ENCODE results near the gene MRPS21. TPM values are rescaled to one million over a fixed set of nuclear protein-coding genes. Genes with fewer than 3 reads are reported as not detected.

Gene MRPS21
- total and polyA plus RNA-seq, 2 of the 8 experiments (the other 6 are each of a cell fraction or from before 2014, with no cell fraction given) = 81.9 to 99.8 TPM

DNA sequence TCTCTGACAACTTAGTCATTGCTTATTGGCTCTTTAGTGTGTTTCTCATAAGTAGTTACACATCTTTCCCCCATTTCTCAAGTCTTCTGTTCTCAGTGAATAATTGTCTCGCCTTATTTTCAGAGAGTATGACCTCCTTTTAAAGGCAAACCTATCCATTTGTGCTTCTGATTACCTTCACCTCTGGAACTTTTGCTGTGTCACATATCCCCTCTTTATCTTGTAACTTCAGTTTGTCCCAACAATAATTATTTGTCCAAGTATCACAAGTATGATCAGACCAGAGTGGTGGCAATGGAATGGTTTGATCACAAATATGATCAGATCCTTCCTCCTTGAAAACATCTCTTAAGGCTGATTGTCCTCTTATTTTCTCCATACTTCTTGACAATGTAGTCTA lies 5.3 kb upstream of the MRPS21 start:
- DNase-seq (ENCODE audit: low read depth in 1 of 2, low spot score in 2 of 2) (no peak), FAIRE-seq (no peak)
- H4K5ac ChIP-seq (ENCODE audit: insufficient read length, low read depth, low read length) = no peak overlapping the region
- peaks cover 0 to 2% (median under 1%) of the 10 kb centered on the region in 4 experiments; a peak in 2 of 7 replicates for H3K4me1 ChIP-seq (replicated peaks in 1 of 4; ENCODE audit: control insufficient read depth in 3 of 4, insufficient read depth in 4 of 4, low read length in 3 of 4)
- no peak overlapping the region for H3K23ac ChIP-seq (ENCODE audit: insufficient read length)
- H2BK5ac ChIP-seq (ENCODE audit: low read depth, low read length) = no peak overlapping the region
- POLR2A ChIA-PET (ENCODE audit: partially characterized antibody) = interaction anchor here (0.6 to 25.2 kb wide), 9 partner anchors 8 to 145 kb away, joined by 3 to 535 read pairs (median 3); partner anchors contain the start of genes APH1A, C1orf54 and CA14
- H3K56ac ChIP-seq (replicated peaks; ENCODE audit: insufficient read length, low read depth, low read length) = no peak overlapping the region
- H2AFZ ChIP-seq (ENCODE audit: low read length) = no peak overlapping the region
- no peak overlapping the region for H2BK12ac ChIP-seq (ENCODE audit: low read depth, low read length)
- H3K36me3 ChIP-seq (ENCODE audit: control insufficient read depth in 2 of 4, insufficient read depth in 4 of 4, low read length in 3 of 4) = peaks cover 6 to 19% (median 11%) of the 10 kb centered on the region in 4 experiments; a peak in 7 of 8 replicates
- H3K14ac ChIP-seq (ENCODE audit: insufficient read length) = no peak overlapping the region
- H4K91ac ChIP-seq (replicated peaks; ENCODE audit: insufficient read length, low read length) = no peak overlapping the region
- no peak overlapping the region for H3K9ac ChIP-seq (replicated peaks in 1 of 4; ENCODE audit: extremely low read depth in 1 of 4, low read depth in 3 of 4, low read length in 3 of 4)
- H2AK5ac ChIP-seq (ENCODE audit: low read depth, low read length) = no peak overlapping the region
- no peaks in the 10 kb centered on the region for H3K9me3 ChIP-seq (ENCODE audit: insufficient read depth in 2 of 2, low read depth in 1 of 2, low read length in 1 of 2)
- H3K27me3 ChIP-seq (replicated peaks in 1 of 4; ENCODE audit: control insufficient read depth in 3 of 4, extremely low read depth in 1 of 4, insufficient read depth in 3 of 4, low read length in 3 of 4) = peaks cover 0 to 3% (median 1%) of the 10 kb centered on the region in 4 experiments; a peak in 3 of 7 replicates
- 88% methylated on average over 1 of the region's 1 CpG; no CpG with 5 or more reads in 1 of the 2 experiments for WGBS, 2 experiments (ENCODE audit: extremely low coverage in 1 of 2, insufficient coverage in 1 of 2, insufficient read length in 1 of 2, insufficient replicate concordance in 2 of 2, low coverage in 1 of 2, low lambda C conversion rate in 2 of 2, missing lambda C conversion rate in 1 of 2)
- no peak overlapping the region for H2BK20ac ChIP-seq (ENCODE audit: low read length)
- no peak overlapping the region for H3K27ac ChIP-seq (ENCODE audit: low read depth, low read length)
- H2BK120ac ChIP-seq (replicated peaks; ENCODE audit: low read depth, low read length) = no peak overlapping the region
- no peak overlapping the region for H4K8ac ChIP-seq (ENCODE audit: extremely low read depth, insufficient read depth, low read length)
- H3K79me1 ChIP-seq (ENCODE audit: low read depth, low read length) = no peaks in the 10 kb centered on the region
- H3K4ac ChIP-seq (replicated peaks; ENCODE audit: insufficient read length, low read depth, low read length) = no peak overlapping the region
- H3K23me2 ChIP-seq (ENCODE audit: low read depth, low read length) = no peaks in the 10 kb centered on the region
- H4K20me1 ChIP-seq (replicated peaks in 1 of 2; ENCODE audit: control insufficient read depth in 1 of 2, insufficient read depth in 2 of 2, low read length in 2 of 2) = peaks cover 0 to 2% of the 10 kb centered on the region in 2 experiments
- H3K79me2 ChIP-seq (ENCODE audit: control insufficient read depth in 1 of 2, insufficient read depth in 2 of 2, low read length in 2 of 2) = no peaks in the 10 kb centered on the region
- H2BK15ac ChIP-seq (ENCODE audit: low read length) = no peak overlapping the region
- no peak overlapping the region for H3K4me3 ChIP-seq (ENCODE audit: extremely low read depth in 1 of 4, insufficient read depth in 2 of 4, low read depth in 3 of 4, low read length in 4 of 4)
- CTCF ChIA-PET (ENCODE audit: partially characterized antibody) = interaction anchor here (0.6 to 2.6 kb wide), 2 partner anchors 32 to 209 kb away, joined by 3 to 9 read pairs; no protein-coding TSS in a partner anchor
- H3K4me2 ChIP-seq (ENCODE audit: insufficient read depth in 1 of 2, low read depth in 2 of 2, low read length in 2 of 2) = no peak overlapping the region
- H3K18ac ChIP-seq (ENCODE audit: extremely low read depth, low read length) = no peak overlapping the region
- TF ChIP-seq RNF2 (IDR thresholded peaks at IDR 0.05; ENCODE audit: borderline replicate concordance, low read depth, low read length, missing control alignments, poor library complexity, severe bottlenecking) (no peak), KDM4A (IDR thresholded peaks at IDR 0.05; ENCODE audit: low read depth, low read length, severe bottlenecking) (no peak), SIX5 (IDR thresholded peaks at IDR 0.05; ENCODE audit: low read depth, low read length) (no peak), CHD2 (IDR thresholded peaks at IDR 0.05; ENCODE audit: low read length) (no peak), TEAD4 (IDR thresholded peaks at IDR 0.05; ENCODE audit: low read depth, low read length) (no peak), FOSL1 (IDR thresholded peaks at IDR 0.05; ENCODE audit: insufficient read depth, low read depth, low read length) (no peak), RAD21 (IDR thresholded peaks at IDR 0.05 in 1 of 2, conservative IDR thresholded peaks at IDR 0.05 in 1 of 2; ENCODE audit: low read depth in 2 of 2, low read length in 2 of 2) (no peak), SP2 (IDR thresholded peaks at IDR 0.05; ENCODE audit: low read length) (no peak), RBBP5 (IDR thresholded peaks at IDR 0.05; ENCODE audit: borderline replicate concordance, low read depth, low read length) (no peak), BCL11A (IDR thresholded peaks at IDR 0.05; ENCODE audit: low read depth in 2 of 2, low read length in 2 of 2) (no peak), MAX (IDR thresholded peaks at IDR 0.05) (no peak), NANOG (IDR thresholded peaks at IDR 0.05; ENCODE audit: insufficient read depth, low read depth, low read length, poor library complexity, severe bottlenecking) (no peak), CBX5 (IDR thresholded peaks at IDR 0.05; ENCODE audit: low read depth, low read length) (no peak)

All from H1 (cell line).